ENCODE data around the gene CHCHD10. TPM values are rescaled to one million over a fixed set of nuclear protein-coding genes. Genes with fewer than 3 reads are reported as not detected.

Gene CHCHD10
- total RNA-seq, 1 experiment from 2014 or later: 117 TPM

DNA sequence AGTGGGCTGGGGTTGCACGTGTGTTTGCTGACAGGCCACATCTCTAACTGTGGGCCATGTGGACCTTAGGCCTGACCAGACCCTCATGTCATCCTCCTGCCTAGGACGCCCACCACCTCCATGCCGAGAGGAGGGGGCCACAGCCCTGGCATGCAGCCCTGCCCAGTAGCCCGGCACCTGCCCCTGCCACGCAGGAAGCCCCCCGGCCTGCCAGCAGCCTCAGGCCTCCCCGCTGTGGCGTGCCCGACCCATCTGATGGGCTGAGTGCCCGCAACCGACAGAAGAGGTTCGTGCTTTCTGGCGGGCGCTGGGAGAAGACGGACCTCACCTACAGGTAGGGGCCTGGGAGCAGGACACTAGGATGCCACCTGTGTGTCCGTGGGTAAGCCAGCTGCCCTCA is 11.3 kb upstream of the CHCHD10 start:
- Histone ChIP-seq H3K4me3 (ENCODE audit: low read depth, low read length, poor library complexity, severe bottlenecking) (no peak overlapping the region), H3K27ac (ENCODE audit: low read depth, low read length, poor library complexity, severe bottlenecking) (no peak overlapping the region), H3K9me3 (ENCODE audit: low read depth, low read length, poor library complexity, severe bottlenecking) (no peaks in the 10 kb centered on the region), H3K36me3 (ENCODE audit: insufficient read depth, low read length, poor library complexity, severe bottlenecking) (no peaks in the 10 kb centered on the region), H3K4me1 (ENCODE audit: insufficient read depth, low read length, poor library complexity, severe bottlenecking) (peaks cover 5% of the 10 kb centered on the region), H3K27me3 (replicated peaks; ENCODE audit: insufficient read depth, low read depth, low read length, poor library complexity) (no peaks in the 10 kb centered on the region)
- CTCF ChIA-PET: no interaction called here
- no TSS peak for BruUV-seq (replicated peaks)
- intact Hi-C loops (cut with micrococcal nuclease; ENCODE audit: unreplicated experiment): no loop called here
- POLR2A ChIA-PET (ENCODE audit: low non-redundant PET): no interaction called here
- TF ChIP-seq EZH2 (IDR thresholded peaks at IDR 0.05; ENCODE audit: borderline replicate concordance, low read depth, low read length, poor library complexity, severe bottlenecking): no peak
- TF ChIP-seq, protein P1, sequence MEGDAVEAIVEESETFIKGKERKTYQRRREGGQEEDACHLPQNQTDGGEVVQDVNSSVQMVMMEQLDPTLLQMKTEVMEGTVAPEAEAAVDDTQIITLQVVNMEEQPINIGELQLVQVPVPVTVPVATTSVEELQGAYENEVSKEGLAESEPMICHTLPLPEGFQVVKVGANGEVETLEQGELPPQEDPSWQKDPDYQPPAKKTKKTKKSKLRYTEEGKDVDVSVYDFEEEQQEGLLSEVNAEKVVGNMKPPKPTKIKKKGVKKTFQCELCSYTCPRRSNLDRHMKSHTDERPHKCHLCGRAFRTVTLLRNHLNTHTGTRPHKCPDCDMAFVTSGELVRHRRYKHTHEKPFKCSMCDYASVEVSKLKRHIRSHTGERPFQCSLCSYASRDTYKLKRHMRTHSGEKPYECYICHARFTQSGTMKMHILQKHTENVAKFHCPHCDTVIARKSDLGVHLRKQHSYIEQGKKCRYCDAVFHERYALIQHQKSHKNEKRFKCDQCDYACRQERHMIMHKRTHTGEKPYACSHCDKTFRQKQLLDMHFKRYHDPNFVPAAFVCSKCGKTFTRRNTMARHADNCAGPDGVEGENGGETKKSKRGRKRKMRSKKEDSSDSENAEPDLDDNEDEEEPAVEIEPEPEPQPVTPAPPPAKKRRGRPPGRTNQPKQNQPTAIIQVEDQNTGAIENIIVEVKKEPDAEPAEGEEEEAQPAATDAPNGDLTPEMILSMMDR (conservative IDR thresholded peaks at IDR 0.05; ENCODE audit: low read depth, low read length): no peak
- no peak for DNase-seq (ENCODE audit: low spot score)

DNA sequence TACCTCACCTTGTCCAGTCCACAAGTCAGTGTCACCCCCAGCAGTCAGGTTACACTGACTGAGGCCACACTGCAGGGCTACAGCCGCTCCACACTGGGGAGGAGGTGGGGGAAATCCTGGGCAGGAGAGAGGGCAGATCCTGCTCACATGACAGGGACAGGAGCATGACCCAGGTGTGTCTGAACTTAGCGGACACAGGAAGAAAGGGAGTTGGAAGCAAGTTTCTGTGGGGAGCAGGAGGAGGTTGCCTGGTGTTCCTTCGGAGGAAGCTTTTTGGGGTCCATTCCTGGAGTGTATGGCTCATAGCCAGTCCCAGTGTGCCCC is 10.8 kb upstream of the CHCHD10 start:
- H3K27me3 ChIP-seq (replicated peaks; ENCODE audit: insufficient read depth, low read depth, low read length, poor library complexity): no peaks in the 10 kb centered on the region
- no peak overlapping the region for H3K4me3 ChIP-seq (ENCODE audit: low read depth, low read length, poor library complexity, severe bottlenecking)
- peaks cover 5% of the 10 kb centered on the region for H3K4me1 ChIP-seq (ENCODE audit: insufficient read depth, low read length, poor library complexity, severe bottlenecking)
- BruUV-seq (replicated peaks): no TSS peak
- ChIA-PET POLR2A (ENCODE audit: low non-redundant PET) (no interaction called here), CTCF (no interaction called here)
- TF ChIP-seq EZH2 (IDR thresholded peaks at IDR 0.05; ENCODE audit: borderline replicate concordance, low read depth, low read length, poor library complexity, severe bottlenecking): no peak
- TF ChIP-seq, protein P1 (conservative IDR thresholded peaks at IDR 0.05; ENCODE audit: low read depth, low read length): no peak
- no peaks in the 10 kb centered on the region for H3K9me3 ChIP-seq (ENCODE audit: low read depth, low read length, poor library complexity, severe bottlenecking)
- no peak for DNase-seq (ENCODE audit: low spot score)
- intact Hi-C loops (cut with micrococcal nuclease; ENCODE audit: unreplicated experiment): no loop called here
- H3K27ac ChIP-seq (ENCODE audit: low read depth, low read length, poor library complexity, severe bottlenecking): no peak overlapping the region
- no peaks in the 10 kb centered on the region for H3K36me3 ChIP-seq (ENCODE audit: insufficient read depth, low read length, poor library complexity, severe bottlenecking)

DNA sequence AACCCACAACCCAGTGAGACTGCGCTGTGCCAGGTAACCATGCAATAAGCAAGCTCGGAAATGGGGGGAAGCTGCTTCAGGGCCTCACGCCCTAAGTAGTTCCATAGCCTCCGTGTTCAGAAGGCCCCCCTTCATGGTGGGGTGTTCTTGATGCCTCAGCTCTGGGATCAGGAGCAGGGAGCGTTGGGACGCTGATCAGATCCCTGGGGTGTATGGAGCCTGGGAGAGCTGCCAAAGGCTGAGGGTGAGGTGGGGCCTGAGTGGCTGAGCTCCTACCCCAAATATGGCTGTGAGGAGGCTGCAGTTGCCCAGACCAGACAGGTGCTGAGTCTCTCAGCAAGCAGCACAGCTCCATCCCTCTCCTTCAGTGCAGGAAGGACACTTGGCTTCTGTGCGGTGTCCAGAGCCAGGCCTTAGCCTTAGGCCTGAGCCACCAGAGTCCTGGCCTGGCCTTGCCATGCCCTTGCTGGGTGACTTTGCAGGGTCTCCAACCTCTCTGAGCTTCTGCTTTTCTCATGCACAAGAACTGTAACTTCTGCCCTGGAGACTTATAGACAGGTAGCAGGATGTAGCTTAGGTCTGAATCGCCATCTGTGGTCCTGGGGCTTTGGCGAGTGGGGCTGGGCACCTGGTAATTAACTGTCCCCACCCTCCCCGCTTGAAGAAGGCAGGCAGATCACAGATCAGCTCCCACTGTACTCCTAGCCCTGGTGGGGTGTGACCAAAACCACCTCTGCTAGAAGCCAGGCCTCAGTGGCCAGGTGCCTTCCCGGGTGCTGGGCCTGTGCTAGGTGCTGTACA is 10.2 kb upstream of the CHCHD10 start:
- no peak for TF ChIP-seq EZH2 (IDR thresholded peaks at IDR 0.05; ENCODE audit: borderline replicate concordance, low read depth, low read length, poor library complexity, severe bottlenecking)
- TF ChIP-seq, protein P1 (conservative IDR thresholded peaks at IDR 0.05; ENCODE audit: low read depth, low read length): no peak
- Histone ChIP-seq H3K27ac (ENCODE audit: low read depth, low read length, poor library complexity, severe bottlenecking) (no peak overlapping the region), H3K27me3 (replicated peaks; ENCODE audit: insufficient read depth, low read depth, low read length, poor library complexity) (no peaks in the 10 kb centered on the region), H3K4me1 (ENCODE audit: insufficient read depth, low read length, poor library complexity, severe bottlenecking) (peaks cover 5% of the 10 kb centered on the region), H3K4me3 (ENCODE audit: low read depth, low read length, poor library complexity, severe bottlenecking) (no peak overlapping the region), H3K9me3 (ENCODE audit: low read depth, low read length, poor library complexity, severe bottlenecking) (no peaks in the 10 kb centered on the region), H3K36me3 (ENCODE audit: insufficient read depth, low read length, poor library complexity, severe bottlenecking) (no peaks in the 10 kb centered on the region)
- ChIA-PET CTCF (interaction anchor here (0.6 kb wide), 1 partner anchor 237 kb away, joined by 3 read pairs; no protein-coding TSS in a partner anchor), POLR2A (ENCODE audit: low non-redundant PET) (interaction anchor here (0.6 kb wide), 1 partner anchor 8 kb away, joined by 4 read pairs; no protein-coding TSS in a partner anchor)
- no TSS peak for BruUV-seq (replicated peaks)
- intact Hi-C loops (cut with micrococcal nuclease; ENCODE audit: unreplicated experiment): no loop called here
- DNase-seq (ENCODE audit: low spot score): peak; percentile 48
